Thymus (tissue), 11 donors: Measurements from ENCODE around the gene MRE11. TPM values are rescaled to one million over a fixed set of nuclear protein-coding genes. Genes with fewer than 3 reads are reported as not detected.
"Not testable (repeated sequence)": the region's sequence is repeated elsewhere in the genome, so short reads cannot be mapped to it uniquely, and the experiment has no call there.

ENCODE experiments used
- DNase-seq, 9 donors: peaks; one replicate each; pipeline ENCODE4 v3.0.0-alpha.2; 2013; ENCODE audit warnings: low spot score in 9 of 9, low read depth in 6 of 9, missing footprints in 1 of 9
- H3K27ac ChIP-seq, 2 donors: one replicate each; pipeline ENCODE4 v1.5.1; 2013; ENCODE audit warnings: control low read depth in 1 of 2, low read depth in 1 of 2, low read length in 1 of 2, mild to moderate bottlenecking in 1 of 2, moderate library complexity in 1 of 2
- H3K27me3 ChIP-seq, 2 donors: one replicate each; pipeline ENCODE4 v1.5.1; 2013; ENCODE audit warnings: low read length in 1 of 2; ENCODE audit not compliant: control insufficient read depth in 2 of 2, insufficient read depth in 1 of 2
- H3K36me3 ChIP-seq, 2 donors: one replicate each; pipeline ENCODE4 v1.5.1; 2013; ENCODE audit warnings: low read length in 1 of 2, mild to moderate bottlenecking in 1 of 2, moderate library complexity in 1 of 2; ENCODE audit not compliant: control insufficient read depth in 2 of 2, insufficient read depth in 2 of 2
- H3K4me1 ChIP-seq, 2 donors: one replicate each; pipeline ENCODE4 v1.5.1; 2013; ENCODE audit warnings: low read length in 2 of 2; ENCODE audit not compliant: control insufficient read depth in 2 of 2, insufficient read depth in 2 of 2
- H3K4me3 ChIP-seq, 2 donors: one replicate each; pipeline ENCODE4 v1.5.1; 2013; ENCODE audit warnings: low read length in 2 of 2, control low read depth in 1 of 2, mild to moderate bottlenecking in 1 of 2
- H3K9me3 ChIP-seq, 2 donors: one replicate each; pipeline ENCODE4 v1.5.1; 2013; ENCODE audit warnings: low read length in 1 of 2, mild to moderate bottlenecking in 1 of 2; ENCODE audit not compliant: control insufficient read depth in 2 of 2, insufficient read depth in 1 of 2
- WGBS: extraction: QIAGEN DNeasy Blood & Tissue Kit; methylation state at CpG from one replicate; pipeline ENCODE4 v1.1.7; 2013; 5-methylcytosine and 5-hydroxymethylcytosine counted together
- polyA plus RNA-seq: library from polyadenylated mRNA; stranded (reverse); fragments of 200-250 nt; gene quantifications from one replicate; pipeline ENCODE4 v1.2.3, GENCODE V29; 2013
- total RNA-seq: library from RNA; stranded (reverse); fragments of 120-200 nt; gene quantifications from one replicate; pipeline ENCODE4 v1.2.4, GENCODE V29; 2013
- donor health status: healthy.

The MRE11 gene
- total and polyA plus RNA-seq, 2 donors: 11.7 to 26.8 TPM

DNA sequence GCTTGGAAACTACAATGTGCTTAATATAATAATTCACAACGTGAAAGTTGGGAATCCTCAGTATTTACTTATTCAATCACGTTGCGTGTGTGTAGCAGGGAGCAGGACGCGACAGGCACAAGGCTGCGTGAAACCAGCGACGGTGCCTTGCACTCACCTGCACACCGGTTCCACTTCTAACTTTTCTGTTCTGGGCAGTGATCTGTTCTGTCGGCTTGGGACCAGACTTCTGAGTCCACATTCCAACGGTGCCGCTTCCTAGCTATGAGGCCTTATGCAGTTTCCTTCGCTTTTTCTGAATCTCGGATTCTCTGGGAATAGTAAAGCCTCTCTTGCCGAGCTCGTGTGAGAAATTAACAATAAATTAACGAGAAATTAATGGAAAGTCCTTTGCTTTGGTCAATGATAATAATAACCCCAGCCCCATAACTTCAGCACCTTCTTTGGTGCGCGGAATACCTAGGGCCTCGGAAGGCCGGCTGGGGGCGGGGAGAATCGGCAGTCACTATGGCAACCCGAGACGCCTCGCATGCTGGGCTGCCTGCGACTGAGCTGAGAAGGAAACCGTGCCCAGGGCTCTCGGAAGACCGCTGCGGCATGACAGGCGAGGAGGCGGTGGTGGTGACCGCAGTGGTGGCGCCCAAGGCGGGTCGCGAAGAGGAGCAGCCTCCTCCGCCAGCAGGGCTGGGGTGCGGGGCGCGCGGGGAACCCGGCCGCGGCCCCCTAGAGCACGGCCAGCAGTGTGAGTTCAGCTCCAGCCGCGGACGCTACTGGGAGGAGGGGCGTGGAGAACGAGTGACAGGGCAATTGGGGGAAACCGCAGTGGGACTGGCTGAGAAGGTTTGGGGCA lies 18.5 kb upstream of the MRE11 start, which contains the start of gene C11orf97:
Gene C11orf97, plus strand, starts transcription at position 530 of the 850 bp plus-strand sequence. Its CDS starts 68 bp downstream, at position 598.
- Histone ChIP-seq H3K27ac (no peak within 1 kb of the TSS), H3K9me3 (no peaks in the 10 kb centered on the region), H3K36me3 (no peaks in the 10 kb centered on the region), H3K4me1 (peaks cover 0 to 10% of the 10 kb centered on the region in 2 donors), H3K4me3 (peak within 1 kb of the TSS; percentile 19 to 49), H3K27me3 (peaks cover 2 to 37% of the 10 kb centered on the region in 2 donors)
- WGBS: 17% methylated on average over 53 of the region's 53 CpGs
- peak in 6 of 9 donors; percentile 41 to 71 (median 50) for DNase-seq

DNA sequence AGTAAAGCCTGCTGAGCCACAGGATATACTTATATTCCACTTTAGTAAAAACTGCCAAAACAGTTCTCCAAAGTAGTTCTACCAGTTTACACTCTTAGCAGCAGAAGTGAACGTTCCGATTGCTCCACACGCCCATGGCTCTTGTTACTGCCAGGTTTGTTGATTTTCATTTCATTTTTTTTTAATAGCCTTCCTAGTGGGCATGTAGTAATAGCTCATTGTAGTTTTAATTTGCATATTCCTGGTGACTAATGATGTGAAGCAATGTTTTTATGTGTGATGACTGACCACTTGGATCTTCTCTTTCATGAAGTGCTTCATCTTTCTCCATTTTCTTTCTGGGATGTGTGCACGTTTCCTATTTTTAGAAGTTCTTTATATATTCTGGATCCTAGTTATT lies 13.8 kb upstream of the MRE11 start:
- H3K9me3 ChIP-seq: no peaks in the 10 kb centered on the region
- peaks cover 0 to 8% of the 10 kb centered on the region in 2 donors for H3K4me1 ChIP-seq
- H3K4me3 ChIP-seq: no peak overlapping the region
- peaks cover 0 to 13% of the 10 kb centered on the region in 2 donors for H3K27me3 ChIP-seq
- 91% methylated on average over 4 of the region's 4 CpGs for WGBS
- H3K36me3 ChIP-seq: no peaks in the 10 kb centered on the region
- DNase-seq: no peak
- no peak overlapping the region for H3K27ac ChIP-seq

DNA sequence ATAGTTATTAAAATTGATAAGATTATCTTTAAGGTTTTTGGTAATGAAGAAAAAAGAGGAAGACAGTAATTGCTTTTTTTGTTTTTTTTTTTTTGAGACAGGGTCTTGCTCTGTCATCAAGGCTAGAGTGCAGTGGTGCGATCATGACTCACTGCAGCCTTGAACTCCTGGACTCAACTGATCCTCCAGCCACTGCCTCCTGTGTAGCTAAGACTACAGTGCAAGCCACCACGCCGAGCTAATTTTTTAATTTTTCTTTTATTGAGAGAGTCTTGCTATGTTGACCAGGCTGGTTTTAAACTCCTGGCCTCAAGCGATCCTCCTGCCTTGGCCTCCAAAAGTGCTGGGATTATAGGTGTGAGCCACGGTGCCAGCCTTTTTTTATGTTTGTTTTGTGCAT lies 12.9 kb upstream of the MRE11 start:
- WGBS: 96% methylated on average over 5 of the region's 5 CpGs
- H3K4me3 ChIP-seq, H3K4me1 ChIP-seq, H3K9me3 ChIP-seq, H3K27me3 ChIP-seq, H3K36me3 ChIP-seq, DNase-seq, H3K27ac ChIP-seq: not testable (repeated sequence)

DNA sequence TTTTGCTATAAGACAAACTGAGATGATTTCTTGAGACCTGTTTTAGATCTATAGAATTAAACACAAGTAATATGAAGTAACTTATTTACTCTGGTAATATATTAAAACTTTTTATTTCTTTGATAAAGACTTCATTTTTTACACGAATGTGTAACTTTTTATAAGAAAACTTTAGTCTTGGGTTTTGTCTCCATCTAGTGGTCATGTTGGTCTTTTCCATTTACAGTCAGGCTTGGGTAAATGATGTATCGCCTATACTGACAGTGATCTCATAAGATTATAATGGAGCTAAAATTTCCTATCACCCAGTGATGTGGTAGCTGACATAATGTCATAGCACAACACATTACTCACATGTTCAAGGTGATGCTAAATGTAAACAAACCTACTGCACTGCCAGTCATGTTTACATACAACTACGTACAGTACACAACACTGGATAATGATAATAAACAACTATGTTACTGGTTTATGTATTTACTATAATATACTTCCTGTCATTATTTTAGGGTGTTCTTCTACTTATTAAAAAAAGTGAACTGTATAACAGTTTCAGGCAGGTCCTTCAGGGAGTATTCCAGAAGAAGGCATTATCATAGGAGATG lies 11.1 kb upstream of the MRE11 start:
- H3K27me3 ChIP-seq: no peaks in the 10 kb centered on the region
- H3K36me3 ChIP-seq: peaks cover 4 to 6% of the 10 kb centered on the region in 2 donors
- H3K4me1 ChIP-seq: no peaks in the 10 kb centered on the region
- DNase-seq: peak in 7 of 9 donors; percentile 37 to 78 (median 55)
- H3K27ac ChIP-seq: no peak overlapping the region
- 30% methylated on average over 3 of the region's 3 CpGs for WGBS
- H3K4me3 ChIP-seq: no peak overlapping the region
- no peaks in the 10 kb centered on the region for H3K9me3 ChIP-seq

DNA sequence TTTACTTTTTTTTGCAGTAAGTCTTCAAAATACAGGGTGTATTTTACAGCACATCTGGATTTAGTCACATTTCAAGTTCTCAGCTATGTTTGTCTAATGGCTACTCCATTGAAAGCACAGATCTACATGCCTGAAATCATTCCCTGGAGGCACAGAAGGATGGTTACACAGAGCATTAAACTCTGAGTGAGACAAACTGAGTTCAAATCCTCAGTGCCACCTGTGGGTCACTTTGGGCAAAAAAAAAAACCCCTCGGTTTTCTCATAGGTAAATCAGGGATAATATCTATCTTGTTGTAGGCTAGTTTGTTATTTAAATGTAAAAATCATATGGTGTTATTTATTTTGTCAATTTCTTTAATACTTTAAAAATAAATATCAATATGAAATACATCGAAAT lies 7.9 kb upstream of the MRE11 start:
- Histone ChIP-seq H3K27ac (no peak overlapping the region), H3K27me3 (no peaks in the 10 kb centered on the region), H3K4me3 (no peak overlapping the region), H3K9me3 (no peaks in the 10 kb centered on the region), H3K4me1 (no peaks in the 10 kb centered on the region), H3K36me3 (peaks cover 10 to 34% of the 10 kb centered on the region in 2 donors)
- no peak for DNase-seq
- WGBS: 90% methylated on average over 2 of the region's 2 CpGs

DNA sequence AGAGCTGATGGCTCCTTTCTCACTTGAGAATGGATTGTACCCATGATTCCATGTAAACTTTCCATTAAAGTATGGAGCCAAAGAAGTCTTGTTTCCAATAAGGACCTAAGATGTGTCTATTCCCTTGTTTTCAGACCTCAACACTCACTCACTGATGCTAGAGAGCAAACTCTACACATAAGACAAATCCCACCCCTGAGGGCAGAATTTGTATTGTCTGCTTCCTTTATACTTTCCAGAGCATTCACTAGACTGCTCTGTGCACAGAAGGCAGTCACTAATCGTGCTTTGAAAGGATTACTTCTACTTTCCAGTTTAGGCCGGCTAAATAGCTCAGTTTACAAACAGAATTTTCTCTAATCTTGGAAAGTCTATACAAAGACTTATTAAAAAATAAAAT lies 6.5 kb upstream of the MRE11 start:
- Histone ChIP-seq H3K4me1 (no peaks in the 10 kb centered on the region), H3K27me3 (no peaks in the 10 kb centered on the region), H3K27ac (no peak overlapping the region), H3K9me3 (no peaks in the 10 kb centered on the region), H3K4me3 (no peak overlapping the region), H3K36me3 (peaks cover 10 to 34% of the 10 kb centered on the region in 2 donors)
- no peak for DNase-seq
- 96% methylated on average over 2 of the region's 2 CpGs for WGBS

DNA sequence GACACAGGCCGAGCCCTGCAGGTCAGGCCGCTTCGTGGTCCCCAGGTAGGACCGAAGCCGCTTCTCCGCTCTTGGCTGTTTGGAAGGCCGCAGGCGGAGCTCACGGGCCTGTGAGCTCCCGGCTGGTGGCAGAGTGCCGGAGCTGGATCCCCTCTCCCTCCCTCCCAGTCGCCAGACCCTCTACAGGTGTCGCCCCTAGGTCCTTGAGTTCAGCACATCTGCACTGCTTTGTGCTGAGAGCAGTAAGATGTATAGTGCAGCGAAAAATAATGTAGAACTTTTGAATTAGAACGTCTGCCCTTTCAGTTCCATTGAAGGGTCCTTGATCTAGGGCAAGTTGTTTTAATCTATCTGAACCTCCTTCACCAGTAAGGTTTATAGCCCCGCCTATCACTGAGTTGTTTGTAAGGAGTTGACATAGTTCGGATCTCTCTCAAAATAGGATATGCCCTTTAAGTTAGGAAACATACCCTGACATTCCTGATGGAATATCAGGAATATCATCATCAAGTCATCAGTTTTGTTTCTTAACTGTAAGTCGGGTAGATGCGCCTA lies 559 bp upstream of the MRE11 start:
- WGBS: 8% methylated on average over 19 of the region's 19 CpGs
- H3K27ac ChIP-seq: peak overlapping the region; percentile 85 to 89

DNA sequence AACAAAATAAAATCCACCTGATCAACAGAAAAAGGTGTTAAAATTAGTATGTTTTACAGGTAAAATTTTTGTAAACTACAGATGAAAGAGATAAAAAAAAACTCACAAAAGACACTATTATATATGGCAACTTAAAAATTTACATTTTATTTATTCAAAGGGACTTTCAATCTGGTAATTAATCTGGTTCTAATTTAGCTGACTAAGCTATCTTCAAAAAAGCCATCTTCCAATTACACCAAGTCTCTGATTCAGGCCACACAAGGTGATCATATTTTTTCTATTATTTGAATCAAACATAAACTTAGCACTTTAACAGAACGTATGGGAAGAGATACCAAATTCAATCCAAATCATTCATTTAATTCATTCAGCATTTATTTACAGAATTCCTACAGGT lies 7.6 kb downstream of the MRE11 start:
- H3K36me3 ChIP-seq: peaks cover 17 to 54% of the 10 kb centered on the region in 2 donors
- 96% methylated on average over 1 of the region's 1 CpG for WGBS
- no peak overlapping the region for H3K27ac ChIP-seq
- no peak overlapping the region for H3K4me3 ChIP-seq
- DNase-seq: no peak
- no peaks in the 10 kb centered on the region for H3K9me3 ChIP-seq
- H3K27me3 ChIP-seq: no peaks in the 10 kb centered on the region
- H3K4me1 ChIP-seq: no peaks in the 10 kb centered on the region

More for the DNA sequence above, 559 bp upstream of the MRE11 start:
- H3K4me3 ChIP-seq: peak overlapping the region; percentile 75 to 82
- DNase-seq: no peak
- H3K9me3 ChIP-seq: no peaks in the 10 kb centered on the region
- H3K36me3 ChIP-seq: peaks cover 14 to 35% of the 10 kb centered on the region in 2 donors
- peaks cover 0 to 4% of the 10 kb centered on the region in 2 donors for H3K4me1 ChIP-seq
- H3K27me3 ChIP-seq: no peaks in the 10 kb centered on the region

DNA sequence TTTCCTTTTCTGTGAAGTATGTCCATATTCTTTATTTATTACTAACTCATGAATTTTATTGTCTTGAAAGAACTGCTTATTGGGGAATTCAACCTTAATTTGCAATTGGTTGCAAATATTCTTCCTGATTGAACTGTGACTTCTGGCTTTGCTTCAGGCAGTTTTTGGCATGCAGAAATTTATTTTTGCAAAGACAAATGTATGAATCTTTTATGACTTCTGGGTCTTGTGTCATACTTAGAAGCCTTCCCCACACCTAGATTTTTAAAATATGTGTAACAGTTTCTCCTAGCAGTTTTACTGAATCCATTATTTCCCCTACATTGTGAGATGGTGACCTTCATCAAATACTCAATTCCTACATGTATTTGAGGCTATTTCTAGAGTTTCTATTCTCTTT lies 12.3 kb downstream of the MRE11 start:
- no peak overlapping the region for H3K4me3 ChIP-seq
- peaks cover 18 to 40% of the 10 kb centered on the region in 2 donors for H3K36me3 ChIP-seq
- H3K9me3 ChIP-seq: no peaks in the 10 kb centered on the region

More for the DNA sequence above, 12.3 kb downstream of the MRE11 start:
- Histone ChIP-seq H3K27ac (no peak overlapping the region), H3K4me1 (peaks cover 4 to 7% of the 10 kb centered on the region in 2 donors), H3K27me3 (no peaks in the 10 kb centered on the region)
- DNase-seq: no peak
